DOHH2 (cell line): Measurements from ENCODE around the gene COX18.

ENCODE experiments used
- H3F3A ChIP-seq: fragments of 200-600 bp; sonication (generic), shearing (Covaris generic); 2 replicates; pipeline ENCODE4 v1.6.0; 2016; ENCODE audit warnings: antibody characterized with exemption, mild to moderate bottlenecking; ENCODE audit not compliant: control insufficient read depth, insufficient read depth
- H3K27ac ChIP-seq: fragments of 200-600 bp; sonication (generic); 2 replicates; pipeline ENCODE4 v1.5.1; 2014; ENCODE audit warnings: low read depth, mild to moderate bottlenecking, low read length, moderate library complexity
- H3K27me3 ChIP-seq: fragments of 200-600 bp; sonication (generic); 2 replicates; pipeline ENCODE4 v1.6.1; 2014; ENCODE audit warnings: mild to moderate bottlenecking, low read length, mixed read lengths; ENCODE audit not compliant: control insufficient read depth
- H3K36me3 ChIP-seq: fragments of 200-600 bp; sonication (generic); 2 replicates; pipeline ENCODE4 v1.6.1; 2014; ENCODE audit warnings: mild to moderate bottlenecking, low read length, moderate library complexity, mixed read lengths; ENCODE audit not compliant: control insufficient read depth
- H3K4me1 ChIP-seq: fragments of 200-600 bp; sonication (generic); 2 replicates; pipeline ENCODE4 v1.6.1; 2014; ENCODE audit warnings: mild to moderate bottlenecking, low read length, mixed read lengths; ENCODE audit not compliant: control insufficient read depth
- H3K4me2 ChIP-seq: fragments of 200-600 bp; sonication (generic); 2 replicates; pipeline ENCODE4 v1.6.0; 2014; ENCODE audit warnings: mild to moderate bottlenecking, low read length, moderate library complexity
- H3K4me3 ChIP-seq: fragments of 200-600 bp; sonication (generic); 2 replicates; pipeline ENCODE4 v1.5.1; 2014; ENCODE audit warnings: mild to moderate bottlenecking, low read length, mixed read lengths
- H3K79me2 ChIP-seq: fragments of 200-600 bp; sonication (generic); 2 replicates; pipeline ENCODE4 v1.6.1; 2014; ENCODE audit warnings: mild to moderate bottlenecking, low read length, mixed read lengths; ENCODE audit not compliant: control insufficient read depth
- H3K9me2 ChIP-seq: fragments of 200-600 bp; sonication (generic); replicated peaks from 2 replicates; pipeline ENCODE4 v1.6.1; 2014; ENCODE audit warnings: mild to moderate bottlenecking, low read length, mixed read lengths; ENCODE audit not compliant: control insufficient read depth
- H3K9me3 ChIP-seq: fragments of 200-600 bp; sonication (generic); 2 replicates; pipeline ENCODE4 v1.6.1; 2014; ENCODE audit warnings: antibody characterized with exemption, low read length, mixed read lengths; ENCODE audit not compliant: control insufficient read depth, insufficient read depth
- H4K20me1 ChIP-seq: fragments of 200-600 bp; sonication (generic); 2 replicates; pipeline ENCODE4 v1.6.0; 2014; ENCODE audit warnings: low read depth, mild to moderate bottlenecking, antibody characterized with exemption, low read length, moderate library complexity; ENCODE audit not compliant: control insufficient read depth, insufficient read depth
- CTCF ChIP-seq: fragments of 200-600 bp; sonication (generic); IDR thresholded peaks from one replicate; pipeline ENCODE4 v1.5.1; 2014; ENCODE audit warnings: antibody characterized with exemption, mild to moderate bottlenecking, low read depth, low read length; ENCODE audit not compliant: poor library complexity, severe bottlenecking
- EZH2phosphoT487 ChIP-seq: fragments of 200-600 bp; sonication (generic); IDR thresholded peaks from 2 replicates; pipeline ENCODE4 v1.6.1; 2017; ENCODE audit warnings: borderline replicate concordance, mild to moderate bottlenecking, antibody characterized with exemption, low read length, moderate library complexity, mixed read lengths

COX18 gene

DNA sequence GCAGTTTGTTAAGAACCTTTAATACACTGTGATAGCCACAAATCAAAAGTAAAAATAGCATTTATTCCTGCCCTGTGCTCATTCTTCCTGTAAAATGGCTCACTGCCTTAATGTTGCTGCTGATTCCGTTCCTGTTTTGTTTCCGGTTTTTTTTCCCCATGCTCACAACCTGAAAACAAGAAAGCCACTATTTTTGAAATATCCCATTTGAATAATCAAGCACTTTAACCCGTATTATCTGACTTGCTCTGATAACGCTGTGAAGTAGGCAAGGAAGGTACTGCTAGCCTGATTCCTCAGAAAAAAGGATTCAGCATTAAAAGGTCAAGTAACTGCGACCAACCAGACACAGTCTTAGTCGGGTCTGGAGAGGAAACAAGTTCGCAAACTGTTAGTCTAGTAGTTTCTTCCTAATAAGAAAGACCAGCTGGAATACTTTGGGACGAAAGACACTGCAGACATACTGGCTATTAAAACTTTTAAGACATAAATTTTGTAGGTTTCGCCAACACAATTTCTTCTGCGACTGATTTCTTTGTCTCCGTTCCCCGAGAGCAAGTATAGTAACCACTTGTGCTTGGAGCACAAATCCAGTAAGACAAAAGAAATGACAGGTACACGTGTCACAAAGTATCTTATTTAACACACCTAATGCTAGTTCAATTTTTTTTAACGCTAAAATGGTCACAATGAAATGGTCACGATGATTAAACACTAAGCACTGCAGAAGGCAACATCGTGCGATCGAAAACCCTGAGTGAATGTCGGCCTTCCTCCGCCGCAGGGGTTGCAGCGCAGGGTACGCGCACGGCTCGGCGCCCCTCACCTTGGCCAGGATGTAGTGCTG, 802 bp downstream of the COX18 start:
- peaks cover 44% of the 10 kb centered on the region for H3K36me3 ChIP-seq
- peak overlapping the region; percentile 85 for H3K4me3 ChIP-seq
- TF ChIP-seq CTCF (no peak), EZH2phosphoT487 (no peak)
- H3K4me2 ChIP-seq, result peak overlapping the region; percentile 76
- peaks cover 40% of the 10 kb centered on the region for H3F3A ChIP-seq
- H4K20me1 ChIP-seq, result no peaks in the 10 kb centered on the region
- no peaks in the 10 kb centered on the region for H3K9me3 ChIP-seq
- peaks cover 49% of the 10 kb centered on the region for H3K79me2 ChIP-seq
- peak overlapping the region; percentile 94 for H3K27ac ChIP-seq
- peaks cover 25% of the 10 kb centered on the region for H3K4me1 ChIP-seq
- H3K27me3 ChIP-seq, result no peaks in the 10 kb centered on the region
- H3K9me2 ChIP-seq, result no peaks in the 10 kb centered on the region

DNA sequence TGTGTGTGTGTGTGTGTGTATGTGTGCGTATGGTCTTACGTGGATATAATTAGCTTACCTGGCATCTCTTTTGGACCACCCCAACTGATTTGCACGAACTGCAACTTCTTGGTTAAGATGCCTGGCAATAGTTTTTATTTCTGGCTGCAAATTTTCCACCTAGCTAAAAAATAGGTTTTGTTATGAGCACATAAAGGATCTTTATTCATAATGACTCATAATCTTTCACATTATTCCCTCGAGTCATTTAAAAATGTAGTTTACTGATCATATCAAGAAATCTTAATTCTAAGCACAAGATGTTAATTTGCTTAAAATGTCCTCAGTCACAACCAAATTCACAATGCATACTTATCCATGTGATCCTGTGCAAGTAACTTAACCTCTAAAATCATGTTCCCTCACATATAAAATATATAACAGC, 1.5 kb downstream of the COX18 start:
- no peak for TF ChIP-seq CTCF
- TF ChIP-seq EZH2phosphoT487, result no peak
- H3K9me3 ChIP-seq, result no peaks in the 10 kb centered on the region
- peak overlapping the region; percentile 94 for H3K27ac ChIP-seq
- H3F3A ChIP-seq, result peaks cover 37% of the 10 kb centered on the region
- H3K36me3 ChIP-seq, result peaks cover 48% of the 10 kb centered on the region
- no peaks in the 10 kb centered on the region for H3K9me2 ChIP-seq
- peak overlapping the region; percentile 85 for H3K4me3 ChIP-seq
- peaks cover 25% of the 10 kb centered on the region for H3K4me1 ChIP-seq
- no peaks in the 10 kb centered on the region for H3K27me3 ChIP-seq
- no peaks in the 10 kb centered on the region for H4K20me1 ChIP-seq
- H3K79me2 ChIP-seq, result peaks cover 49% of the 10 kb centered on the region
- H3K4me2 ChIP-seq, result peak overlapping the region; percentile 76

GRCh38 chr4:73066928-73067327, 2.6 kb downstream of the COX18 start:
- peak overlapping the region; percentile 35 for H3K4me3 ChIP-seq
- H4K20me1 ChIP-seq, result no peaks in the 10 kb centered on the region
- H3K79me2 ChIP-seq, result peaks cover 53% of the 10 kb centered on the region
- peaks cover 52% of the 10 kb centered on the region for H3K36me3 ChIP-seq
- no peak overlapping the region for H3K27ac ChIP-seq
- peak overlapping the region; percentile 25 for H3K4me2 ChIP-seq
- TF ChIP-seq EZH2phosphoT487 (no peak), CTCF (no peak)
- no peaks in the 10 kb centered on the region for H3K27me3 ChIP-seq
- no peaks in the 10 kb centered on the region for H3K9me3 ChIP-seq
- H3K4me1 ChIP-seq, result peaks cover 25% of the 10 kb centered on the region
- peaks cover 27% of the 10 kb centered on the region for H3F3A ChIP-seq
- H3K9me2 ChIP-seq, result no peaks in the 10 kb centered on the region
